HL-60 (cell line): ENCODE data around the gene OR51I1.

Source experiments
- GABPA ChIP-seq: IDR thresholded peaks from 2 replicates; pipeline ENCODE4 v1.6.1; 2012; ENCODE audit warnings: low read depth
- POLR2AphosphoS5 ChIP-seq: IDR thresholded peaks from 2 replicates; pipeline ENCODE4 v1.6.1; 2012; ENCODE audit warnings: low read depth
- TF ChIP-seq, protein P1 (sequence below): IDR thresholded peaks from one replicate; pipeline ENCODE4 v1.5.1; 2011; ENCODE audit warnings: low read length, control low read depth, inconsistent platforms; ENCODE audit not compliant: insufficient read depth

DNA sequence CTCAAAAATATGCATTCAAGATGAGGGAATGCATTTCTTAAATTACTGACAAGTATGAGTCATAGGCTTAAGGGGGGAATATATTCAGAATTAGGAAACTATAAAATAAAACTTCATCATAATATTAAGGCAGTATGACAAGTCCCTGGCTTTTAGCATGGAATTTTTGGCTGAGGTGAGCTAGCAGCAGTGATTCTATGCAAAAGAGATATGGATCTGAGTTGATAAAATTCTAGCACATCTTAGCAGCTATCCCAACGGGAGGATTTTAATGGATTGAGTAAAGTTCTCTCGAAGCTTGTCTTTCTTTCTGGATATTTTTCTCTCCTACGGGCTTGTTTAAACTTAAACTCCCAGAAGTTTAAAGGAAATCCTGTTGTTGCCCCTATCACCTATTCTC lies 18.2 kb downstream of the OR51I1 start:
- TF ChIP-seq, protein P1, sequence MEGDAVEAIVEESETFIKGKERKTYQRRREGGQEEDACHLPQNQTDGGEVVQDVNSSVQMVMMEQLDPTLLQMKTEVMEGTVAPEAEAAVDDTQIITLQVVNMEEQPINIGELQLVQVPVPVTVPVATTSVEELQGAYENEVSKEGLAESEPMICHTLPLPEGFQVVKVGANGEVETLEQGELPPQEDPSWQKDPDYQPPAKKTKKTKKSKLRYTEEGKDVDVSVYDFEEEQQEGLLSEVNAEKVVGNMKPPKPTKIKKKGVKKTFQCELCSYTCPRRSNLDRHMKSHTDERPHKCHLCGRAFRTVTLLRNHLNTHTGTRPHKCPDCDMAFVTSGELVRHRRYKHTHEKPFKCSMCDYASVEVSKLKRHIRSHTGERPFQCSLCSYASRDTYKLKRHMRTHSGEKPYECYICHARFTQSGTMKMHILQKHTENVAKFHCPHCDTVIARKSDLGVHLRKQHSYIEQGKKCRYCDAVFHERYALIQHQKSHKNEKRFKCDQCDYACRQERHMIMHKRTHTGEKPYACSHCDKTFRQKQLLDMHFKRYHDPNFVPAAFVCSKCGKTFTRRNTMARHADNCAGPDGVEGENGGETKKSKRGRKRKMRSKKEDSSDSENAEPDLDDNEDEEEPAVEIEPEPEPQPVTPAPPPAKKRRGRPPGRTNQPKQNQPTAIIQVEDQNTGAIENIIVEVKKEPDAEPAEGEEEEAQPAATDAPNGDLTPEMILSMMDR = no peak
- TF ChIP-seq POLR2AphosphoS5 (no peak), GABPA (no peak)
